PFSK-1 (cell line): Measurements from ENCODE around the gene HS6ST3.

Experiments
- FOXP2 ChIP-seq: optimal IDR thresholded peaks from 2 replicates; pipeline ENCODE3; 2011; ENCODE audit warnings: borderline replicate concordance, control low read depth, inconsistent platforms; ENCODE audit not compliant: insufficient read depth; ENCODE audit errors: extremely low read length, extremely low read depth
- POLR2AphosphoS5 ChIP-seq: IDR thresholded peaks from 2 replicates; pipeline ENCODE4 v1.6.1; 2012; ENCODE audit warnings: low read depth, mild to moderate bottlenecking, control low read depth, low read length, moderate library complexity
- REST ChIP-seq, 2 experiments: IDR thresholded peaks; 2 replicates each; pipeline versions ENCODE4 v1.6.1 to v1.8.0; 2011 to 2012; ENCODE audit warnings: low read depth in 2 of 2, low read length in 2 of 2, control low read depth in 1 of 2, inconsistent platforms in 1 of 2, mild to moderate bottlenecking in 1 of 2, moderate library complexity in 1 of 2; ENCODE audit not compliant: insufficient read depth in 1 of 2
- SIN3A ChIP-seq: IDR thresholded peaks from 2 replicates; pipeline ENCODE4 v1.6.1; 2012; ENCODE audit warnings: mild to moderate bottlenecking, low read length, moderate library complexity, borderline replicate concordance; ENCODE audit not compliant: insufficient read depth
- TAF1 ChIP-seq: IDR thresholded peaks from 2 replicates; pipeline ENCODE4 v1.6.1; 2012; ENCODE audit warnings: low read length, control low read depth, borderline replicate concordance; ENCODE audit not compliant: insufficient read depth

HS6ST3 gene

GRCh38 chr13:96836733-96837132 lies 746.8 kb downstream of the HS6ST3 start:
- no peak for TF ChIP-seq POLR2AphosphoS5
- no peak for TF ChIP-seq FOXP2
- TF ChIP-seq REST (IDR thresholded peaks at IDR 0.05; ENCODE audit: insufficient read depth in 1 of 2, low read depth in 2 of 2, low read length in 2 of 2) = no peak
- no peak for TF ChIP-seq TAF1
- TF ChIP-seq SIN3A = no peak

GRCh38 chr13:96837809-96838208 lies 747.9 kb downstream of the HS6ST3 start:
- TF ChIP-seq FOXP2 = no peak
- no peak for TF ChIP-seq SIN3A
- no peak for TF ChIP-seq POLR2AphosphoS5
- TF ChIP-seq TAF1 = no peak
- no peak for TF ChIP-seq REST (IDR thresholded peaks at IDR 0.05; ENCODE audit: insufficient read depth in 1 of 2, low read depth in 2 of 2, low read length in 2 of 2)

- TF ChIP-seq POLR2AphosphoS5 = no peak
- TF ChIP-seq SIN3A = no peak
- no peak for TF ChIP-seq TAF1
- TF ChIP-seq FOXP2 = no peak
- no peak for TF ChIP-seq REST (IDR thresholded peaks at IDR 0.05; ENCODE audit: insufficient read depth in 1 of 2, low read depth in 2 of 2, low read length in 2 of 2)
Observed at GRCh38 chr13:96844195-96844594, 754.3 kb downstream of the HS6ST3 start.

- TF ChIP-seq POLR2AphosphoS5 = no peak
- TF ChIP-seq REST (IDR thresholded peaks at IDR 0.05; ENCODE audit: insufficient read depth in 1 of 2, low read depth in 2 of 2, low read length in 2 of 2) = no peak
- TF ChIP-seq FOXP2 = no peak
- no peak for TF ChIP-seq TAF1
- no peak for TF ChIP-seq SIN3A
Observed at GRCh38 chr13:96844616-96845015, 754.7 kb downstream of the HS6ST3 start.

GRCh38 chr13:96848286-96848685 lies 758.4 kb downstream of the HS6ST3 start:
- TF ChIP-seq TAF1 = no peak
- no peak for TF ChIP-seq FOXP2
- TF ChIP-seq POLR2AphosphoS5 = no peak
- TF ChIP-seq REST (IDR thresholded peaks at IDR 0.05; ENCODE audit: insufficient read depth in 1 of 2, low read depth in 2 of 2, low read length in 2 of 2) = no peak
- TF ChIP-seq SIN3A = no peak
